ENCODE results near the gene XRCC4.
"Not testable (repeated sequence)": the region's sequence is repeated elsewhere in the genome, so short reads cannot be mapped to it uniquely, and the experiment has no call there.

The XRCC4 gene

DNA sequence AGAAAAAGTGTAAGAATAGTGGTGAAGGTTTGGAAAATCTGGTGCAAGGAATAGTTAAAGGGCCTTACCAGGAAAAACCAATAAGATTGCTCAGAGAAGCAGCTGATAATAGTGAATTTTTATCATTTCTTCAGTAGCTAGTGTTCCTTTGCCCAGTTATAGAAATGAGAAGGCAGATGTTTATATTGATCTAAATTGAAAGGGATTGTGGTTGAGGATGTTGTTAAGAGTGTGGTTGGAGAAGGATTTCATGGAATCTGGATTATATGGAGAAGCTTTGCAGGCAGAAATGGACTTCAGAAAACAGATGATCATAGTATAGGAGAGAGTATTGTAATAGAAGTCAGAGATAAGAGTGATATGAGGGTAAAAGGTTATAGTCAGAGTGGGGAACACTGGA is 102.6 kb downstream of the XRCC4 start:
- DNase-seq (ENCODE audit: low read depth) = peak; percentile 81

DNA sequence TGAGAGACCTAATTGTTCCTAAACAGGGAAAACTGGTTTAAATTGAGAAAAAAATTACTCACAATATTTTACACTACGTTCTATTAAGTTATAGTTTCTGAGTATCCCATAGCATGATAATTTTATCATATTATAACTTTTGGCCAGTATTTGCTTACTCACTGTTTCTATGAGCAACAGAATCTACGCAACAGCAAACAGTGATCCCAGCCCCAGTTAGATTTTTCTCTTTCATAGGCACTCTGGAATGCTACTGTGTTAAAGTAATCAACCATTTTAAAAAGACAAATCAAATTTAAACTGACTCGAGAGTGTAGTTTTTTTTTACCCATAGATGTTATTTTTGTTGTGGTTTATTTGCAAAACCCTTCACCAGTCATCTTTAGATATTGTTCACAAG is 107.2 kb downstream of the XRCC4 start:
- DNase-seq (ENCODE audit: low read depth) = no peak

DNA sequence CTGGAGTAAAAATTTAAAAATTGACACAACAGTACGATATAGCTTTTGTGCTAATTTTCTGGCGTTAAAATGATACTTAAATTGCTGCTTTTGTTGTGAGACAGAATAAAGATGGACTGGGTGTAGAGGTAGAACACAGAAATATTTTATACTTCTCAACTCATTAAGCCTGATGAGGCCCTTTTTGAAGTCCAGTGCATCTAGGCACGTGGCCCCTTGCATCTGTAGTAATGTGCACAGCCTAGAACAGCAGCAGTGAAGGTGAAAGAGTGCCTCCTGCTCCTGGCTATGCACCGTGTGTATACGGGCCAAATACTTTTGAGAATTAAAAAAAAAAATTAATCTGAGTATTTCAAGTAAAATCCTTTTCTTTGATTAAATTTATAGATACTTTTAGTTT is 115.6 kb downstream of the XRCC4 start:
- DNase-seq (ENCODE audit: low read depth) = no peak

DNA sequence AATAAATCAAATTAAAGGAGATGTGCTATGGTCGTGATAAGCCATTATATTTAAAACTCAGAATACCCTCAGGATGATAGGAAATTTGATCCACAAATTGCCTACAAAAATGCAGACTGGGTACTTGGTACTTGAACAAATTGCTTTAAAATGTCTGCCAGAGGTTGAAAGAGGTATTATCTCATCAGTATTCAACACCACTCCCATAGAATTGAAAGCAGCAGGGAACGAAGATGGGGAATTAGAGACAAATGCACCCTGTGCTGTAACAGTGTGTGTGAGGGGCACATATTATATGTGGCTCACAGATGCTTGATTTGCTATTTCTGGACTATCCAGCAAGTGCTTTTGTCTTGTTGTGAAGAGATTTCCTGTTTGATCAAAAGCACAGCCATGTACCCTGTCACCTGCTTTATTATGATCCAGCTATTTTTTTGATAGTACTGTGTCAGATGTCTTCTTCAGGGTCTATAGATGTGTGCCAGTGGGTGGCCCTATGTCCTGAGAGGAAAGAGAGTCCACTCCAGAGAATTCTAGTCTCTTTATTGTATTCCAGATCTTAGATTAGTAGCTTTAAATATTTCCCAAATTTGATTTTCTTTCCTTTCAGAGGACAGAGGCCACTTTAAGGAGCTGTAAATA is 120.1 kb downstream of the XRCC4 start:
- no peak for DNase-seq (ENCODE audit: low read depth)

DNA sequence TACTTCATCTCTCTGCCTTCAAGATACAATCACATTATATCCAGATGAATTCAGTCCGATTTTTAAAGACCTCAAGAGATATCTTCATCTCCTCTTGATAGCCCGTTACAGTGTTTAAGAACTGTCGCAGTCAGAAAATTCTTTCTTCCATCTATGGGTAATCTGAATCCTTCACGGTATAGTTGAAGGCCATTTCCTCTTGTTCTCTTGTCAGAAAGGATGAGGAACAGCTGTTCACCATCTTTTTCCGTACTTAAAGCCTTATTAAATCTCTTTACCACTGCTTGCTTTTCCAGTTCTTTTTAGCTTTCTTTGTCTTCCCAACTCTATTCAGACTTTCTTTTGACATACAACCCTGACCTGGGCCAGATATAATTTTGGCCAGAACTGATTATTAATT is 121.8 kb downstream of the XRCC4 start:
- DNase-seq (ENCODE audit: low read depth) = no peak

DNA sequence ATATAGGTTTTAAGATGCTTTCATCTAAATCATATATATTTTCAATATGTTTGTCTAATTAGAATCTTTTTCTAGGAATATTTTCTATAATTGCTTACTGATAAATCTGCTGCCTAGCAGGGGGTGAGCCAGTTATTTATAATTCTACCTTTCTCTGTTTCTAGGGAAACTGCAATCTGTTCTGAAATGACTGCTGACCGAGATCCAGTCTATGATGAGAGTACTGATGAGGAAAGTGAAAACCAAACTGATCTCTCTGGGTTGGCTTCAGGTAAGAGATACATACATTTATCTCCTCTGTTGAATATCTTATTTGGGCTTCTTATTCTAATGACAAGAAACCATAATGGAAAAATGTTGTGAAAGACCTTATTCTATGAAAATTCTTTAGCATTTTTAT is 127.3 kb downstream of the XRCC4 start:
- no peak for DNase-seq (ENCODE audit: low read depth)

DNA sequence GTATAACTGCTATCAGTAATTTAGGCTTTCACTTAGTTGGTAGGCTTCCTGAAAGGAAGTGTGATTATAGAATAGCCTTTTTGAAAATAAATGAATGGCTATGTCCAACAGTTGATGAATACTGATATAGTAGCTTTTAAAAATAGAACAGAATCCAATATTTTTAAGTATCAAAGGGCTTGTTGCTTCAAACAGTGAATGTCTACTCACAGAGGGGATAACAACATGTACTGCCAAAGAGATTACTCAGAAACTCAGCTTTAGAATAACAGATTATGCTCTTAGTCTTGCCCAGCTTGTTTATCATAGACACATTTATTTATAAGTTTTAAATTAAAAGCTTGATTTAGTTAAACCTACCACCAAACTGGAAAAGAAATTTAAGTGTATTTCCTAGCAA is 132.6 kb downstream of the XRCC4 start:
- no peak for DNase-seq (ENCODE audit: low read depth)

DNA sequence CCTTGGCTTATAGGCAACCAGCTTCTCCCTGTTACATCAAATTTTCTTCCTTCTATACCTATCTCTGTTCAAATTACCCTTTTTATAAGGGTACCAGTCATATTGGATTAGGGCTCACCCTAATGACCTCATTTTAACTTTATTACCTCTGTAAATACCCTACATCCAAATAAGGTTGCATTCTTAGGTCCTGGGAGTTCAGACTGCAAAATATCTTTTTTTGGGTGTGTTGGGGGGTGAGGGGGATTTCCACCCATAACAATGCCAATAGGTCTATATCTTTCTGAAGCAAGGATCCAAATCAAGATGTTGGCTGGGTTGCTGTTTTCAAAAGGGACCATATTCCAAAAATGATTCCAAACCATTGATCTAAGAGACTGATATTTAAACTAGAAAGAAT is 141.7 kb downstream of the XRCC4 start:
- no peak for DNase-seq (ENCODE audit: low read depth)

DNA sequence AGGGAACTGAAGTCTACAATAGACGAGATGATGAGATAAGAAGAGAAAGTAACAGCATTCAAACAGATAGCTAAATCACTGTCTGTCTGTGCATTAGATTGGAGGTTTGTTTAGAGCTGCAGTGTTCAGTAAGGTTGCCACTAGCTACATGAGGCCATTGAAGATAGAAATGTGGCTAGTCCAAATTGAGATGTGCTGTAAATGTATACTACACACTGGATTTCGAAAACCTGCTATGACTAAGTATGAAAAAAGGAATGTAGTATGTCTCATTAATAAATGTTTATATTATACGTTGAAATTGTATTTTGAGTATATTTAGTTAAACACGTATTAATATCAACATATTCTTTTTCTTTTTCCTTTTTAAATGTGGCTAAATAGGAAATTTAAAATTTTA is 142.1 kb downstream of the XRCC4 start:
- DNase-seq (ENCODE audit: low read depth) = peak; percentile 1

DNA sequence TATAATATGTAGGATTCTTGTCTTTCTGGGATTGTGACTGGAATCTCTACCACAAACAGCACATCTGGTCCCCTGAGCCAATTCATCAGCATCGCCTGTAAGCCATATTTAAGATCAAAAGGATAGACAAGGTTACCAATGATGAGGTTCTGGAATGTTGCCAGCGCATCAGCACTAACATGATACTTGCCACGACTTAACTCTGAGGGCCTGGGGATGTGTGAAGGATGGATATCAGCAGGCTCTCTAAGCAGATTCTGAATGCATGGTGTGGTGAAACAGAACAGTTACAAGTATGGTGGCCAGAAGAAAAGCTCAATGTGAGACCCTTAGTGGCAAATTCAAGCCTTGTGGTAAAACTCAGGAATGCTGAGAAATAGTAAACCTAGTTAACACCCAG is 143.0 kb downstream of the XRCC4 start:
- peak; percentile 2 for DNase-seq (ENCODE audit: low read depth)

DNA sequence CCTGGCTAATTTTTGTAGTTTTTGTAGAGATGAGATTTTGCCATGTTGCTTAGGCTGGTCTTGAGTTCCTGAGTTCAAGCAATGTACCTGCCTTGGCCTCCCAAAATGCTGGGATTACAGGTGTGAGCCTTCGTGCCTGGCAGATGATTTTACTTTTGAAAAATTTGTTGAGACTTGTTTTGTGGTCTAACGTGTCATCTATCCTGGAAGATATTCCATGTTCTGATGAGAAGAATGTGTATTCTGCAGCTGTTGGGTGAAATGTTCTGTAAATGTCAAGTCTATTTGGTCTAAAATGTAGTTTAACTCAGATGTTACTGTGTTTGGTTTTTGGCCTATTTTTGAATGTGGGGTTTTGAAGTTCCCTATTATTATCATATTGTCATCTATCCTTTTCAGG is 145.6 kb downstream of the XRCC4 start:
- DNase-seq (ENCODE audit: low read depth) = no peak

DNA sequence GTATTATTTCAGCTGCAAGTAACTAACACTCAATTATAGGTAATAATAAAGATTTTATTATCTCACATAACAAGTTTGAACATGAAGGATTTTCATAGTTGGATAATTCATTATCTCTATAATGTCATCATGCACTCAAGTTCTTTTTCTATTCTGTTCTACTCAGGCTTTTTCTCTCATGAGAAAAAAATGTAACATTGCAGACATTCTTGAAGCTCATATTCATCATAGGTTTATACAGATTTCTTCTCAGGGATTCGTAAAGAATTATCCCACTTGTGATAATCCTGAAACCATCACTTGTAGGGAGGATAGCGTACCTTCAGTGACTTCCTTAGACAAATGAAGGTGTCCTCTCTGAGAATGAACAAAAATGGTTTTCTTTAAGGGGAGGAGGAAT is 150.3 kb downstream of the XRCC4 start:
- DNase-seq (ENCODE audit: low read depth) = peak; percentile 22

DNA sequence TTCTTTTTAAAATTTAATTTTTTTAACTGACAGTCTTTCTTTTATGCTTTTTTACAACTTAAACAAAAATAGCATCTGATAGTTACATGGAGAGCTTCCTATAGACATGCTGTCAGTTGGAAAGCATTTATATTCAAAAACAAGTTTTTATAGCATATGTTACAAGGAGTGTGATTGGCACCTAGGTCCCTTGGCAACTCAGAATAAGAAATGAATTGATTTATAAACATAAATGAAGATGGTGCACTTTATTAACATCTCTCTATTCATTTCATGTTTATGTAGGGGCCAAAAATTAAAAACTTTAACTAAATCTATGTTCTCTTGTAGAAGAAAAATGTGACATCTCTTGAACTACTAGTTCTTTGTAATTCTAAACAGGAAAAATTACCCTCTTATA is 153.2 kb downstream of the XRCC4 start:
- no peak for DNase-seq (ENCODE audit: low read depth)

DNA sequence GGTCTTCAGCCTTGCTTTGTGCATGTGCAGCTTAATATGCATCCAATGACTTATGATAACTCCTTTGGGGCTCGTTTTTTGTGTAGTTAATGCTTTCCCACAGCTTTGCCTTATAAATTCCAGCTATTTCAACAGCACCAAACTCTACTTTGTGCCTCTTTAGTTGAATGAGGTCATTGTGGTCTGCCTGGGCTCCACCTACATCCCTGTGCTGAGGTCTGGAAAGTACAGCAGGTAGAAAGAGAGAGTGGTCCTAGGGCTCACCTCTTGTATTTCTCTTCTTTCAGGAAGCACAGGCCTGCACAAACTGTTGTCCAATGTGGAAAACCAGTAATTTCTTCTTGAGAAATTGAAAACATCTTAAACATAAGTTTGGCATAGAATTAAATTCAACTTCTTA is 167.2 kb downstream of the XRCC4 start:
- DNase-seq (ENCODE audit: low read depth) = no peak

DNA sequence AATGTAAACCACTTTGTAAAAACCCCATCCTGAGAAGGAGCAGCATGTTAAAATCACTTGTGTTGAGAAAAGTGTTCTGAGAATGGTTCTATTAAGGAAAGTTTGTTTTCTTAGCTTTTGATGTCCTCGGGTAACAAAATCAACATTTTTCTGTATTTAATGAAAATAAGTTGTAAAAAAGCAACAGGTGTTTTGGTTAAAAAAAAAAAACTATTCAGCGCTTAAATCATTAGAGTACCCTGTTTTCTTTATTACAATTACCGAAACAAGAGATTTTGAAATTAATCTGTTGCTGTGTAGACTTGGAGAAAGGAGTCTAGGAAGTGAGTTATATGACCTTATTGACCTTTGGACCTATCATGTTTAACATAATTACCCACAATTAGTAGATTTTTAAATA is 167.7 kb downstream of the XRCC4 start:
- DNase-seq (ENCODE audit: low read depth) = no peak

DNA sequence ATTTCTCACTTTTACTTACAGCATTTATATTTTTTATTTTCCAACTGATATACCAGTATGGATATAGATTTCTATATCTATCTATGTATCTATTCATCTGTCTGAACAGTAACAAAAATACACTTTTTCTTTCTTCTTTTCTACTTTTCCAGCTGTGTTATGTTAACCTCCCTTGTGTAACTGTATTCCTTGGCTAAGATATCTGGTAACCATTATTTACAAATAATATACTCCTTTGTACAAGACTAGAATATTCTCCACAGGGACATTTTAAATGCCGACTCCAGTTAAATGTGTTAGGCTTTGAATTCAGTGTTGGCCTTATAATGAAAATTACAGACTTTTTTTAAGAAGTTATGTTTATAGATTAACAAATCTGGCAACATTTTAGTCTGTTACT is 168.7 kb downstream of the XRCC4 start:
- no peak for DNase-seq (ENCODE audit: low read depth)

DNA sequence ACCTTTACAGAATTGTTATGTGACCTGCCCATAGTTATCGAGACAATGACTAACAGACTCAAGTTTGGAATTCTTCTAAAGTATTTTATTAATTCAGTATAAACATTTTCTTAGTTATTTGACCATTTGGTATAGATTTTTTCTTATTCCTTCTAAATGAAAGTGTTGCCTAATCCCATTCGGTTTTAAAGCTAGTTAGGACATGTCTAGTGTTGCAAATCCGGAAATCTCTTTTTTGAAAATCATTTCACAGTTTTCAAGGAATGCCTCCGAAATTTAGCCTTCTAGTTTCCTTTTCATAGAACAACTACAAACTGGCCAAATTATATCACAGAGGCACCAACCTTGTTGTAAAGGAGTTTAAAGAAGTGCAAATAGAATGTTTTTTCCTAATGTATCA is 171.8 kb downstream of the XRCC4 start:
- DNase-seq (ENCODE audit: low read depth) = peak; percentile 4

DNA sequence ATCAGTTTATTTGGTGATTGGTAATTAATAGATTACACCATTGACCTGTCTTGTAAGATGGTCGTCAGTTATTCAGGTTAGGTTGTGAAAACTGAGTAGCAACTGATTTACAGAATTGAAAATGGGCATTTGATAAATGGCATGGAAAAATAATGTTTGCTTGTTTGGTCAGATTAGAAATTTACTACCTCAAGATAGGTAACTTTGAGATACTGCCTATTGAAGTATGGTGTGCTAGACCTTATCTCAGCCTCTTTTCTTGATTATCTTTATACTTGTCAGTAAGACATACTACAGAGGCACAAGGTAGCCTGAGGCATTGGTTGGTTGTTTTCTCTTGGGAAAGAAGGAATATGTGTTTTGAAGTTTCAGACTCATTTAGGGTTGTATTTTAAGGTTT is 174.5 kb downstream of the XRCC4 start:
- no peak for DNase-seq (ENCODE audit: low read depth)

DNA sequence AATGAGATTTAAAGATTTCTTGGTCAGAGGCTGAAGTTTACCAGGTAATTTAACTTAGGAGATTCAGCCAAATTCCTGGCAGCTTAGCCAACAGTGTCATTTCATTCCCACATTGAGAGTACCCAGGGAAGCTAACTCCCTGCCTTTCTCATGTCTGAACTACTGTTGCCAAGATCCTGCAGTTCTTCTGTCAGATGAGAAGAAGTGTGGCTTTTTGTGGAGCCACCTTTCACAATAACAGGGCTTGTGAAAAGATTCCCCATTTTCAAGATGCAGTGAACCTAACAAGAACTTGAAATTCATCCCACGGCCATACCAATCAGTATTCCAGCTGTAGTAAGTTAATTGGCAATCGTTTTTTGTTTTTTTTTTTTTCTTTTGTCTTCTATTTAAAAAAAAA is 176.4 kb downstream of the XRCC4 start:
- no peak for DNase-seq (ENCODE audit: low read depth)

DNA sequence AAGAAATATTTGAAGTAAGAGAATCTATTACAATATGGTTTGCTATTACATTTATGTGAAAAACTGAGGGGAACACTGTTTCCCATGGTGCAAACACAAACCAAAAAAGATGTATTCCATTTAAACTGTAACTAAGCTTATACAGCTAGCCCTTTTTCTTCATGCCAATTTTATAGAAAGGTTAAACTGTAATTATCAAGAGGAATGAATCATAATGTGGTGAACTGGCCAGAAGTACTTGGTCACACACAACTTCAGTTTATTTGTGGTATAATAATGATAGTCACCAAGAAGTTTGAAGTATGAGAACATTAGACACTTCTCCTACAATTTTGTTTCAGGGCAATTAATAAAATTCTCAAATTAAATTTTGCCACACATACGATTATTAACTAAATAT is 177.9 kb downstream of the XRCC4 start:
- peak; percentile 49 for DNase-seq (ENCODE audit: low read depth)

DNA sequence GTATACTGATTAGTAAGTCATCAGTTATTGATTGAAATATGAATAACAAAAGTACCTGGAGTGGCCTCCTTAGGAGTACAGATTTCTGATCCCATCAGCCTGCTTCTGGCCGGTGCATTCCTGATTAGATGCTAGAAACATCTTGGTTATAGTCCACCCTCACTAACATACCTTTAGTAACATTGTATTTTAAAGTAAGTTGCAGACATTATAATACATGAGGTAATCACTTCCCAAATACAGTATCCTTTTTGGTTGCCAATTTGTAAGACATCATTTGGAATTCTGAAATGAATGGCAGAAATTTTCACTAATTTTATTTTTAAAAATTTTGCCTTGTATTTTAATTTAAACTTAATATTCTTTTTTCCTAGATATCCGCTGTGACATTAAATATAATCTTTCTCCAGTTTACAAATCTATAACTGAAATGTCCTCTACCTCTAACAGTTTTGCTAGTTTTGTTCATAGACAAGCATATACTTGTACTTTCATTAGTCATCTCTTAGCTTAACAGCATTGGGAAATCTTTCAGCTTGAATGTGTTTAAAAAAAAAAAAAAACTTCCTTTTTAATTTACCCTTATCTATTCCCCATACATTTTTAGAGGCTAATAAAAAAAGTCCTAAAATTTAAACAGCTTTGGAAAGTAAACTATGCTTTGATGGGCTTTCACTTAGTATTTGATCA is 178.9 kb downstream of the XRCC4 start:
- DNase-seq (ENCODE audit: low read depth) = peak; percentile 3

DNA sequence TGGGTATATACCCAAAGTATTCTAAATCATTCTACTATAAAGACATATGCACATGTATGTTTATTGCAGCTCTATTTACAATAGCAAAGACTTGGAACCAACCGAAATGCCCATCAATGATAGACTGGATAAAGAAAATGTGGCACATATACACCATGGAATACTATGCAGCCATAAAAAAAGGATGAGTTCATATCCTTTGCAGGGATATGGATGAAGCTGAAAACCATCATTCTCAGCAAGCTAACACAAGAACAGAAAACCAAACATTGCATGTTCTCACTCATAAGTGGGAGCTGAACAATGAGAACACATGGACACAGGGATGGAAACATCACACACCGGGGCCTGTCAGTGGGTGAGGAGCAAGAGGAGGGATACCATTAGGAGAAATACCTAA is 180.3 kb downstream of the XRCC4 start:
- not testable (repeated sequence) for DNase-seq (ENCODE audit: low read depth)

DNA sequence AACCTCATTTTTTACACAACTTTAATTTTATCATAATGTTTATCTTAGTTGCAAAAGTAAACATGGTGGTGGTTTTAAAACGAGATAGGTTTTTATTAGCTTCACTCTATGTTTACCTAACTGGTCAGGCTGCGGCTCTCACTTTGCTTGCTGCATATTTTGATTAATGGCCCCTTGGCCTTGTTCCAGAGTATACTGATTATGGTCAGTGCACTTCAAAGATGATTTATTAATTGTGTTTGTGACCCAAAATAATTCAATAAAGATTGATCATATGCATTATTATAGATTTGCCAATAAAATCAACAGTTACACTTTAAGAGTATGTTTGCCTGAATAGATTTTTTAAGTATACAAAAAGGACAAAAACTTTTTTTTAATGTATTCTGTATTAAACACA is 188.0 kb downstream of the XRCC4 start:
- DNase-seq (ENCODE audit: low read depth) = peak; percentile 57

DNA sequence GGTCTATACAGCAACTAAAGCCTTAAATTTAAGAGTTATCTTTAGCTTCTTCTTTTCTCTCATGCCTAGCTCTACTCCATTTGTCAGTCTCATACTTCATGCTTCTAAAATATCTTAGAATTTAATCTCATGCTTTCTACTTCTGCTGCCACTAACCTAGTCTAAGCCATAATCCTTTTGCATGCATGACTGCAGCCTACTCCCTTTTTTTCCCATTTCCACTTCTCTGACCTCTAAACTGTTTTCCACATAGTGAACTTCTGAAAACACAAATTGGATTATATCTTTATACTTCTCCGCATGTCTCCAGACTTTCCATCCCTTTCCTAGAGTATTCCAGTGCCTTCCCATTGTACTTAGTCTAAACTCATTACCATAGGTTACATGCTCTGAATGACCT is 193.0 kb downstream of the XRCC4 start:
- DNase-seq (ENCODE audit: low read depth) = no peak
